GM21360 (cell line): ENCODE measurements around the gene MSRB3.

Experiments
- ATAC-seq: cut with Tn5 transposase; IDR thresholded peaks from one replicate; pipeline ENCODE4 v1.9.1; 2021; ENCODE audit warnings: mild to moderate bottlenecking, moderate library complexity; ENCODE audit not compliant: unreplicated experiment

Gene MSRB3

GRCh38 chr12:65387396-65387795 is 108.9 kb downstream of the MSRB3 start:
- no peak for ATAC-seq

GRCh38 chr12:65389436-65389835 is 111.0 kb downstream of the MSRB3 start:
- no peak for ATAC-seq

- no peak for ATAC-seq
Observed at GRCh38 chr12:65391711-65392110, 113.2 kb downstream of the MSRB3 start.

- no peak for ATAC-seq
Observed at GRCh38 chr12:65392491-65392890, 114.0 kb downstream of the MSRB3 start.

GRCh38 chr12:65403188-65403587 is 124.7 kb downstream of the MSRB3 start:
- no peak for ATAC-seq

- ATAC-seq: no peak
Observed at GRCh38 chr12:65407388-65408149, 129.1 kb downstream of the MSRB3 start.

- ATAC-seq: no peak
Observed at GRCh38 chr12:65408441-65408840, 130.0 kb downstream of the MSRB3 start.

GRCh38 chr12:65409726-65410125 is 131.2 kb downstream of the MSRB3 start:
- ATAC-seq: no peak

- ATAC-seq: no peak
Observed at GRCh38 chr12:65411171-65411570, 132.7 kb downstream of the MSRB3 start.

- ATAC-seq: no peak
Observed at GRCh38 chr12:65414526-65414925, 136.0 kb downstream of the MSRB3 start.

GRCh38 chr12:65415826-65416225 is 137.3 kb downstream of the MSRB3 start:
- ATAC-seq: no peak

- no peak for ATAC-seq
Observed at GRCh38 chr12:65419284-65420072, 141.0 kb downstream of the MSRB3 start.

- no peak for ATAC-seq
Observed at GRCh38 chr12:65420941-65421340, 142.5 kb downstream of the MSRB3 start.

GRCh38 chr12:65427646-65428045 is 149.2 kb downstream of the MSRB3 start:
- no peak for ATAC-seq

- no peak for ATAC-seq
Observed at GRCh38 chr12:65430006-65430405, 151.5 kb downstream of the MSRB3 start.

GRCh38 chr12:65430571-65431306 is 152.3 kb downstream of the MSRB3 start:
- ATAC-seq: no peak

- no peak for ATAC-seq
Observed at GRCh38 chr12:65432114-65432513, 153.6 kb downstream of the MSRB3 start.

GRCh38 chr12:65432651-65433050 is 154.2 kb downstream of the MSRB3 start:
- no peak for ATAC-seq

GRCh38 chr12:65434737-65435136 is 156.3 kb downstream of the MSRB3 start:
- ATAC-seq: no peak

GRCh38 chr12:65443038-65443437 is 164.6 kb downstream of the MSRB3 start:
- ATAC-seq: no peak

GRCh38 chr12:65444996-65445395 is 166.5 kb downstream of the MSRB3 start:
- ATAC-seq: no peak

- ATAC-seq: no peak
Observed at GRCh38 chr12:65446901-65447300, 168.4 kb downstream of the MSRB3 start.
